ENCODE data around the gene HCN4. TPM values are rescaled to one million over a fixed set of nuclear protein-coding genes. Genes with fewer than 3 reads are reported as not detected.

Gene HCN4
- total and polyA plus RNA-seq, 2 of the 8 experiments (the other 6 are each of a cell fraction or from before 2014, with no cell fraction given): 3.7 to 8.5 TPM

DNA sequence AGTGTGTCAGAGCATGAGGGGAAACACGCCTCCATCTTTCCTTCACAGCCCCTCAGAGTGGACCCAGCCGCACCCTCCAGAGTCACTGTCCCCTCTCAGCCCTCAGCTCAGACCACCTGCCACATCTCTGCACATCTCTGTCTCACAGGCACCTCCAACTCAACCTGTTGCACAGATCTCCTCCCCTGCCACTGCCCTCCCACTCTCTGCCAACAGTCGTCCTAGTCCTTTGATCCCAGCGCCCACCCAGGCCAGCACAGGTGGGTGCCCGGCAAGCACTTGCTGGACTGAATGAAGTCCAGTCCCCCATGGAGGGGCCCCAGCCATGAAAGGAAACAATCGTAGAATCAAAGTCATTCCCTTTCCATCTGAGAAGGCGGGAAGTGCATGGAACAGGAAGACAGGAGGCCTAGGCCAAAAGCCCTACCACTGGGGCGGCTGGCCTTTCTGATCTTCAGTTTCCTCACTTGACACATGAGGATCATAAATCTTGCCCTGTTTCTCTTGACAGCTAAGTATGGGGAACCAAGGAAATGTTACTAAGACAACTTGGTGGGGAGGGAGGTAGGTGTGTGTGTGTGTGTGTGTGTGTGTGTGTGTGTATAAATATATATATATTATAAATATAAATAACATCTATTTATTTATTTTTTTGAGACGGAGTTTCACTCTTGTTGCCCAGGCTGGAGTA, 28.1 kb downstream of the HCN4 start:
- FAIRE-seq (no peak), DNase-seq (ENCODE audit: low read depth in 1 of 2, low spot score in 2 of 2) (no peak)
- Histone ChIP-seq H2AFZ (ENCODE audit: low read length) (no peak overlapping the region), H3K56ac (replicated peaks; ENCODE audit: insufficient read length, low read depth, low read length) (no peak overlapping the region), H4K8ac (ENCODE audit: extremely low read depth, insufficient read depth, low read length) (no peak overlapping the region), H2BK5ac (ENCODE audit: low read depth, low read length) (no peak overlapping the region), H3K4ac (replicated peaks; ENCODE audit: insufficient read length, low read depth, low read length) (no peak overlapping the region), H3K9ac (replicated peaks in 1 of 4; ENCODE audit: extremely low read depth in 1 of 4, low read depth in 3 of 4, low read length in 3 of 4) (no peak overlapping the region), H2BK20ac (ENCODE audit: low read length) (no peak overlapping the region), H2AK5ac (ENCODE audit: low read depth, low read length) (no peak overlapping the region), H3K79me1 (ENCODE audit: low read depth, low read length) (peaks cover 5% of the 10 kb centered on the region; the same call in 1 of the 2 replicates), H3K27me3 (replicated peaks in 1 of 4; ENCODE audit: control insufficient read depth in 3 of 4, extremely low read depth in 1 of 4, insufficient read depth in 3 of 4, low read length in 3 of 4) (no peaks in the 10 kb centered on the region), H3K9me3 (ENCODE audit: insufficient read depth in 2 of 2, low read depth in 1 of 2, low read length in 1 of 2) (peaks cover 0 to 3% of the 10 kb centered on the region in 2 experiments; a peak in 1 of 4 replicates), H3K4me1 (replicated peaks in 1 of 4; ENCODE audit: control insufficient read depth in 3 of 4, insufficient read depth in 4 of 4, low read length in 3 of 4) (no peaks in the 10 kb centered on the region), H3K23me2 (ENCODE audit: low read depth, low read length) (no peaks in the 10 kb centered on the region), H3K23ac (ENCODE audit: insufficient read length) (no peak overlapping the region), H2BK120ac (replicated peaks; ENCODE audit: low read depth, low read length) (no peak overlapping the region), H3K4me2 (ENCODE audit: insufficient read depth in 1 of 2, low read depth in 2 of 2, low read length in 2 of 2) (no peak overlapping the region), H3K79me2 (ENCODE audit: control insufficient read depth in 1 of 2, insufficient read depth in 2 of 2, low read length in 2 of 2) (peaks cover 0 to 24% of the 10 kb centered on the region in 2 experiments; a peak in 3 of 4 replicates), H4K20me1 (replicated peaks in 1 of 2; ENCODE audit: control insufficient read depth in 1 of 2, insufficient read depth in 2 of 2, low read length in 2 of 2) (peaks cover 0 to 11% of the 10 kb centered on the region in 2 experiments), H2BK15ac (ENCODE audit: low read length) (no peak overlapping the region), H3K27ac (ENCODE audit: low read depth, low read length) (no peak overlapping the region), H2BK12ac (ENCODE audit: low read depth, low read length) (no peak overlapping the region), H3K36me3 (ENCODE audit: control insufficient read depth in 2 of 4, insufficient read depth in 4 of 4, low read length in 3 of 4) (peaks cover 2 to 9% (median 6%) of the 10 kb centered on the region in 4 experiments; a peak in 6 of 8 replicates), H4K5ac (ENCODE audit: insufficient read length, low read depth, low read length) (no peak overlapping the region), H3K18ac (ENCODE audit: extremely low read depth, low read length) (no peak overlapping the region), H4K91ac (replicated peaks; ENCODE audit: insufficient read length, low read length) (no peak overlapping the region), H3K14ac (ENCODE audit: insufficient read length) (no peak overlapping the region), H3K4me3 (ENCODE audit: extremely low read depth in 1 of 4, insufficient read depth in 2 of 4, low read depth in 3 of 4, low read length in 4 of 4) (no peak overlapping the region)
- WGBS, 2 experiments (ENCODE audit: extremely low coverage in 1 of 2, insufficient coverage in 1 of 2, insufficient read length in 1 of 2, insufficient replicate concordance in 2 of 2, low coverage in 1 of 2, low lambda C conversion rate in 2 of 2, missing lambda C conversion rate in 1 of 2): 91% methylated on average over 9 of the region's 9 CpGs; no CpG with 5 or more reads in 1 of the 2 experiments
- TF ChIP-seq FOSL1 (IDR thresholded peaks at IDR 0.05; ENCODE audit: insufficient read depth, low read depth, low read length) (no peak), BRCA1 (IDR thresholded peaks at IDR 0.05; ENCODE audit: low read depth, low read length) (no peak), TAF1 (IDR thresholded peaks at IDR 0.05; ENCODE audit: low read depth, low read length) (no peak), CBX8 (IDR thresholded peaks at IDR 0.05; ENCODE audit: borderline replicate concordance, low read depth, low read length) (no peak), SIX5 (IDR thresholded peaks at IDR 0.05; ENCODE audit: low read depth, low read length) (no peak), TEAD4 (IDR thresholded peaks at IDR 0.05; ENCODE audit: low read depth, low read length) (no peak), POU5F1 (IDR thresholded peaks at IDR 0.05; ENCODE audit: low read depth, low read length) (no peak), SIRT6 (IDR thresholded peaks at IDR 0.05; ENCODE audit: low read length) (no peak), MAFK (IDR thresholded peaks at IDR 0.05; ENCODE audit: low read depth, low read length) (no peak), GTF2F1 (IDR thresholded peaks at IDR 0.05; ENCODE audit: borderline replicate concordance, low read depth, low read length) (no peak), SUZ12 (IDR thresholded peaks at IDR 0.05; ENCODE audit: low read length) (no peak)
- ChIA-PET POLR2A (ENCODE audit: partially characterized antibody) (no interaction called here), CTCF (ENCODE audit: partially characterized antibody) (interaction anchor here (1.0 to 1.4 kb wide), 3 partner anchors 16 to 222 kb away, joined by 3 to 5 read pairs (median 4); no protein-coding TSS in a partner anchor)
